ENCODE data around the gene ALG1L2. TPM values are rescaled to one million over a fixed set of nuclear protein-coding genes. Genes with fewer than 3 reads are reported as not detected.
"Not testable (repeated sequence)": the region's sequence is repeated elsewhere in the genome, so short reads cannot be mapped to it uniquely, and the experiment has no call there.

Gene ALG1L2
- total and polyA plus RNA-seq, 4 donors: 0.89 to 2.5 (median 1.5) TPM

GRCh38 chr3:130119824-130120223, 38.2 kb downstream of the ALG1L2 start:
- not testable (repeated sequence) for H3K4me1 ChIP-seq (ENCODE audit: control insufficient read depth, insufficient read depth, low read length); H3K4me3 ChIP-seq (ENCODE audit: low read depth, low read length); H3K27me3 ChIP-seq (ENCODE audit: control insufficient read depth, insufficient read depth, low read length); H3K27ac ChIP-seq (ENCODE audit: low read depth, low read length); H3K36me3 ChIP-seq (ENCODE audit: control insufficient read depth, insufficient read depth, low read length); H3K9me3 ChIP-seq (ENCODE audit: control insufficient read depth, insufficient read depth, low read length)
- DNase-seq (ENCODE audit: low read depth in 4 of 6, low spot score in 6 of 6): peak in 2 of 6 donors; percentile 39 to 57
- WGBS (ENCODE audit: insufficient coverage): 54% methylated on average over 6 of the region's 9 CpGs

GRCh38 chr3:130120291-130120690, 38.7 kb downstream of the ALG1L2 start:
- not testable (repeated sequence) for H3K27ac ChIP-seq (ENCODE audit: low read depth, low read length); H3K36me3 ChIP-seq (ENCODE audit: control insufficient read depth, insufficient read depth, low read length); H3K27me3 ChIP-seq (ENCODE audit: control insufficient read depth, insufficient read depth, low read length); H3K4me1 ChIP-seq (ENCODE audit: control insufficient read depth, insufficient read depth, low read length); H3K9me3 ChIP-seq (ENCODE audit: control insufficient read depth, insufficient read depth, low read length); DNase-seq (ENCODE audit: low read depth in 4 of 6, low spot score in 6 of 6); H3K4me3 ChIP-seq (ENCODE audit: low read depth, low read length)
- WGBS (ENCODE audit: insufficient coverage): no CpG with 5 or more reads among the region's 3 CpGs

GRCh38 chr3:130122891-130123775, 41.5 kb downstream of the ALG1L2 start:
- peak overlapping the region; percentile 25 for H3K27ac ChIP-seq (ENCODE audit: low read depth, low read length)
- not testable (repeated sequence) for H3K9me3 ChIP-seq (ENCODE audit: control insufficient read depth, insufficient read depth, low read length); H3K36me3 ChIP-seq (ENCODE audit: control insufficient read depth, insufficient read depth, low read length); H3K4me3 ChIP-seq (ENCODE audit: low read depth, low read length); H3K27me3 ChIP-seq (ENCODE audit: control insufficient read depth, insufficient read depth, low read length); H3K4me1 ChIP-seq (ENCODE audit: control insufficient read depth, insufficient read depth, low read length)
- 72% methylated on average over 11 of the region's 17 CpGs for WGBS (ENCODE audit: insufficient coverage)
- peak in 1 of 6 donors; percentile 11 for DNase-seq (ENCODE audit: low read depth in 4 of 6, low spot score in 6 of 6)

DNA sequence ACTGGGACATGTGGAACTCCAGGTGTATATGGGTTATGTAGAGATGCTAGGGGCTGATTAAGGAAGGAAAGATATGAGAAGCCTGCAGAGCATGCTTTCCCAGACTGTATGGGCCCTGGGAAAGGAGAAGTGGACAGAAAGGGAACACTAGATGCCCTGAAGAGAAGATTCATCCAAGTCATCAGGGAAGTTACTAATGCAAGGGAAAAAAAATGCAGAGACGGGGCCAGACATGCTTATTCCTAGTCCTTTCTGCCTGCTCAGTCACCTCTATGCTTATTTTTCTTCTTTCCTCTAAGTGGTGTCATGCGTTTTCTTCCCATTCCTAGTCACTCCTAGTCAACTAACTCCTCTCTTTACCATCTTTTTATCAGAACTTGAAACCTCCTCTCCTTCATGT, 43.8 kb downstream of the ALG1L2 start:
- not testable (repeated sequence) for H3K4me3 ChIP-seq (ENCODE audit: low read depth, low read length); H3K4me1 ChIP-seq (ENCODE audit: control insufficient read depth, insufficient read depth, low read length); H3K27me3 ChIP-seq (ENCODE audit: control insufficient read depth, insufficient read depth, low read length); H3K36me3 ChIP-seq (ENCODE audit: control insufficient read depth, insufficient read depth, low read length); H3K27ac ChIP-seq (ENCODE audit: low read depth, low read length); H3K9me3 ChIP-seq (ENCODE audit: control insufficient read depth, insufficient read depth, low read length); DNase-seq (ENCODE audit: low read depth in 4 of 6, low spot score in 6 of 6)
- no CpG with 5 or more reads among the region's 2 CpGs for WGBS (ENCODE audit: insufficient coverage)

- not testable (repeated sequence) for H3K4me1 ChIP-seq (ENCODE audit: control insufficient read depth, insufficient read depth, low read length); H3K27ac ChIP-seq (ENCODE audit: low read depth, low read length); H3K9me3 ChIP-seq (ENCODE audit: control insufficient read depth, insufficient read depth, low read length); DNase-seq (ENCODE audit: low read depth in 4 of 6, low spot score in 6 of 6); H3K36me3 ChIP-seq (ENCODE audit: control insufficient read depth, insufficient read depth, low read length); H3K27me3 ChIP-seq (ENCODE audit: control insufficient read depth, insufficient read depth, low read length); H3K4me3 ChIP-seq (ENCODE audit: low read depth, low read length)
- 66% methylated on average over 5 of the region's 7 CpGs for WGBS (ENCODE audit: insufficient coverage)
Observed at GRCh38 chr3:130136337-130136736, 54.7 kb downstream of the ALG1L2 start.

- not testable (repeated sequence) for H3K9me3 ChIP-seq (ENCODE audit: control insufficient read depth, insufficient read depth, low read length); H3K27ac ChIP-seq (ENCODE audit: low read depth, low read length); H3K4me1 ChIP-seq (ENCODE audit: control insufficient read depth, insufficient read depth, low read length); DNase-seq (ENCODE audit: low read depth in 4 of 6, low spot score in 6 of 6); H3K27me3 ChIP-seq (ENCODE audit: control insufficient read depth, insufficient read depth, low read length); H3K4me3 ChIP-seq (ENCODE audit: low read depth, low read length); H3K36me3 ChIP-seq (ENCODE audit: control insufficient read depth, insufficient read depth, low read length)
- WGBS (ENCODE audit: insufficient coverage): no CpG with 5 or more reads among the region's 2 CpGs
Observed at GRCh38 chr3:130137685-130138084, 56.1 kb downstream of the ALG1L2 start.

DNA sequence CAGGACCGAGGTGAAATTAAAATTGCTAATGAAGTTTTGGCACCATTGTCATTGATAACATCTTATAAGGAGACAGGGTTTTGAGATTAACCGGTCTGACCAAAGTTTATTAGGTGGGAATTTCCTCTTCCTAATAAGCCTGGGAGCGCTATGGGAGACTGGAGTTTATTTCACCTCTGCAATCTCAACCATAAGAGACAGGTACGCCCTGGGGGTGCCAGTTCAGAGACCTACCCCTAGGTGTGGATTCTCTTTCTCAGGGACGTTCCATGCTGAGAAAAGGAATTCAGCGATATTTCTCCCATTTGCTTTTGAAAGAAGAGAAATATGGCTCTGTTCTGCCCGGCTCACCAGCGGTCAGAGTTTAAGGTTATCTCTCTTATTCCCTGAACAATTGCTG, 57.4 kb downstream of the ALG1L2 start:
- not testable (repeated sequence) for H3K4me1 ChIP-seq (ENCODE audit: control insufficient read depth, insufficient read depth, low read length); H3K27me3 ChIP-seq (ENCODE audit: control insufficient read depth, insufficient read depth, low read length); H3K27ac ChIP-seq (ENCODE audit: low read depth, low read length); H3K9me3 ChIP-seq (ENCODE audit: control insufficient read depth, insufficient read depth, low read length); H3K4me3 ChIP-seq (ENCODE audit: low read depth, low read length); H3K36me3 ChIP-seq (ENCODE audit: control insufficient read depth, insufficient read depth, low read length); DNase-seq (ENCODE audit: low read depth in 4 of 6, low spot score in 6 of 6)
- WGBS (ENCODE audit: insufficient coverage): no CpG with 5 or more reads among the region's 8 CpGs

DNA sequence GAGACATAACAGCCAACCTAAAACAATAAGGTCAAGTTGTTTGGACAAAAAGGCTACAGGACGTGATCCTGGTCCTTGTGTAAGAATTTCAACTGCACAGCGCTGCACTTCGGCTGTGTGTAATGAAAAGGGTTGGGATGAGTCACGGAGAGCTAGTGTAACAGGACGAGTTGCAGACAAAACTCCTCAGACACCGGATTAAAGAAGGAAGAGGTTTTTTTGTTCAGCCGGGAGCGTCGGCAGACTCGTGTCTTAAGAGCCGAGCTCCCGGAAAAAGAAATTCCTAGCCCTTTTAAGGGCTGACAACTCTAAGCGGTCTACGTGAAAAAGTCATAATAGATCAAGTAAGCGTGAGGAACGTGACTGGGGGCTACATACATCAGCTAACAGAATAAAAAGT, 59.1 kb downstream of the ALG1L2 start:
- H3K27me3 ChIP-seq (ENCODE audit: control insufficient read depth, insufficient read depth, low read length); H3K4me3 ChIP-seq (ENCODE audit: low read depth, low read length); H3K27ac ChIP-seq (ENCODE audit: low read depth, low read length); H3K36me3 ChIP-seq (ENCODE audit: control insufficient read depth, insufficient read depth, low read length); H3K9me3 ChIP-seq (ENCODE audit: control insufficient read depth, insufficient read depth, low read length); H3K4me1 ChIP-seq (ENCODE audit: control insufficient read depth, insufficient read depth, low read length); DNase-seq (ENCODE audit: low read depth in 4 of 6, low spot score in 6 of 6): not testable (repeated sequence)
- WGBS (ENCODE audit: insufficient coverage): 40% methylated on average over 4 of the region's 16 CpGs

GRCh38 chr3:130143648-130144327, 62.2 kb downstream of the ALG1L2 start:
- H3K4me1 ChIP-seq (ENCODE audit: control insufficient read depth, insufficient read depth, low read length); H3K9me3 ChIP-seq (ENCODE audit: control insufficient read depth, insufficient read depth, low read length); H3K36me3 ChIP-seq (ENCODE audit: control insufficient read depth, insufficient read depth, low read length); H3K27ac ChIP-seq (ENCODE audit: low read depth, low read length); H3K27me3 ChIP-seq (ENCODE audit: control insufficient read depth, insufficient read depth, low read length); DNase-seq (ENCODE audit: low read depth in 4 of 6, low spot score in 6 of 6); H3K4me3 ChIP-seq (ENCODE audit: low read depth, low read length): not testable (repeated sequence)
- WGBS (ENCODE audit: insufficient coverage): 96% methylated on average over 6 of the region's 13 CpGs

- not testable (repeated sequence) for DNase-seq (ENCODE audit: low read depth in 4 of 6, low spot score in 6 of 6); H3K36me3 ChIP-seq (ENCODE audit: control insufficient read depth, insufficient read depth, low read length); H3K9me3 ChIP-seq (ENCODE audit: control insufficient read depth, insufficient read depth, low read length); H3K27ac ChIP-seq (ENCODE audit: low read depth, low read length); H3K27me3 ChIP-seq (ENCODE audit: control insufficient read depth, insufficient read depth, low read length); H3K4me1 ChIP-seq (ENCODE audit: control insufficient read depth, insufficient read depth, low read length); H3K4me3 ChIP-seq (ENCODE audit: low read depth, low read length)
- 99% methylated on average over 7 of the region's 9 CpGs for WGBS (ENCODE audit: insufficient coverage)
Observed at GRCh38 chr3:130144328-130144650, 62.7 kb downstream of the ALG1L2 start.
